Stimulated activated CD4-positive, alpha-beta T cell treated with anti-CD3 and anti-CD28 coated beads, Interleukin-12 subunit alpha, Interleukin-12 subunit beta, amount 100 ng/mL, for 48 hours (primary cell): ENCODE data around the gene SOCS6.
"Not testable (repeated sequence)": the region's sequence is repeated elsewhere in the genome, so short reads cannot be mapped to it uniquely, and the experiment has no call there.

Experiments
- DNase-seq, 3 donors: peaks; one replicate each; pipeline ENCODE4 v3.0.0-alpha.2; 2020; ENCODE audit warnings: low read depth in 2 of 3, low spot score in 1 of 3

SOCS6 gene

DNA sequence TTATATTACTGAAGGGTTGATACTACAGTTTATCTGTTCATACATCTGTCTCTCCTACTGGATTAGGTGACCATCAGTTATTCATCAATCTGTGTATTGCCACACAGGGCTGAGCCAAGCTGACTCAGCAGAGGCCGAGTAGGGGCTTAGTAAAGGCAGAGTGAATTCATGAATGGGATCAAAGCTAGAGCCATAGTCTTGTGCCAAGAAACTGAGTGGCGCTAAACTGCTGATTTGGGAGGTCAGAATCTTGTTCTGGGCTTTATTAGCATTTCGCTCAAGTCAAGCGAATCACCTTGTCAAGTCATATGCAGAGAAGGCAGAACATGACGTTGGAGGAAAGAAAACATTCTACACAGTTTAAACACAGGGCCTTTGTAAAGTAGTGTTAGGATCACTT lies 34.1 kb downstream of the SOCS6 start:
- DNase-seq, result no peak

DNA sequence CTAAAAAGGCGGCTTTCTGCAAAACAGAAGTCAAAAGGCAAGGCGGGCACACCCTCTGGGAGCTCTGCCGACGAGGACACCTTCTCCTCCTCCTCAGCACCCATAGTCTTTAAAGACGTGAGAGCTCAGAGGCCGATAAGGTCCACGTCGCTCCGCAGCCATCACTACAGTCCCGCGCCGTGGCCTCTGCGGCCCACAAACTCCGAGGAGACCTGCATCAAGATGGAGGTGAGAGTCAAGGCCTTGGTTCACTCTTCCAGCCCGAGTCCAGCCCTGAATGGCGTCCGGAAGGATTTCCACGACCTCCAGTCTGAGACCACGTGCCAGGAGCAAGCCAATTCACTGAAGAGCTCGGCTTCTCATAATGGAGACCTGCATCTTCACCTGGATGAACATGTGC lies 36.1 kb downstream of the SOCS6 start:
- no peak for DNase-seq

DNA sequence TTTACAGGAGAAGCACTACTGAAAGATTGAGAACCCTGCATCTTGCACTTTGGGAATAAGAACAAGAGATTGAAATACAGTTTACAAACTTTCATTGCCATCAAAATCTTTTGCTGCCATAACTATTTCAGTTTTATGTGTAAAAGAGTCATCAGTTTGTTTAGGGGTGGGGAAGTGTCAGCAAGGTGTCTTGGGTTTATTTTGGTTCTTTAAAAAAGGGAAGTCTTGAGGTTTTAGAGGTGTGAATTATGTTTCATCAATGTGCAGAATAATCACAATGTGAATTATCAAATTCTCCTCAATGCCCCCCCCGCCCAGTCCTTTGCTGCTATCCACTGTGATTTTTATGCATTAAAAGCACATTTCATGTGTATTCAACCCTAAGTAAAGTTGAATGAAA lies 37.4 kb downstream of the SOCS6 start:
- no peak for DNase-seq

GRCh38 chr18:70328169-70328568 lies 39.3 kb downstream of the SOCS6 start:
- no peak for DNase-seq

DNA sequence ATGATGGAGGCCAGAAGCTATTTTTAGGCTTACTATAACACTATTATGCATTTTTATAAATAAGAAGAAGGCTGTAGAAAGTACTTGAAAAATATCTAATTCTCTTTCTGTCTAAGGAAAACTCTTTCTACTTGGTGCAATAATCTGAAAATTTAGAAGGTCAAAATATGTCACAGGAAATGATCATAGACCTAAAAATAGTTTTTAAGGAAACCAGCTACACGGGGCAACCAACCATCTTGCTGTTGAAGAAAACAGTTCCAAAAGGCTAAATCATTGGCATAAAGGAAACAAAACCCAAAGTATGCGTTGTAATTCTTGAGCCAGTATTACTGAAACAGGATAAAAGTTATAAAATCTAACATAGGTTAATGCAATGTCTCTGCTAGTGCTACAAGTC lies 40.2 kb downstream of the SOCS6 start:
- no peak for DNase-seq

GRCh38 chr18:70330887-70331286 lies 42.0 kb downstream of the SOCS6 start:
- DNase-seq, result no peak

- no peak for DNase-seq
Observed at GRCh38 chr18:70331456-70332097, 42.7 kb downstream of the SOCS6 start.

DNA sequence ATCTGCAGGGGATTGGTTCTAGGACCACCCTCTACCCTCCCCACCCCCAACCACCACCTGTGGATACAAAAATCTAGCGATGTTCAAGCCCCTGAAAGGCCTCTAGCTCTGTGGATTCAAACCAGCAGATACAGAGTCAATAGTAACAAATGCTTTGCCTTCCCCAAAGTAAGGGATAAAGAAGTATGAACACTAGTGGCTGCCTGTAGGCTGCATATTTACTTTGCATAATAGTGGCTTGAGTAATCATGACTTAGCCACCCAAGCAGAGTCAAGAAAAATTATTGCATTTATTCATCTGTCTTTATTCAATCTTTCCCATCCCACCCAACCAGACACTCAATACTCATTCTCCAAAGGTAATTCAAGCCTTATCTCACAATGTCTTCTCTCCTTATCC lies 43.8 kb downstream of the SOCS6 start:
- no peak for DNase-seq

- no peak for DNase-seq
Observed at GRCh38 chr18:70333316-70333715, 44.5 kb downstream of the SOCS6 start.

DNA sequence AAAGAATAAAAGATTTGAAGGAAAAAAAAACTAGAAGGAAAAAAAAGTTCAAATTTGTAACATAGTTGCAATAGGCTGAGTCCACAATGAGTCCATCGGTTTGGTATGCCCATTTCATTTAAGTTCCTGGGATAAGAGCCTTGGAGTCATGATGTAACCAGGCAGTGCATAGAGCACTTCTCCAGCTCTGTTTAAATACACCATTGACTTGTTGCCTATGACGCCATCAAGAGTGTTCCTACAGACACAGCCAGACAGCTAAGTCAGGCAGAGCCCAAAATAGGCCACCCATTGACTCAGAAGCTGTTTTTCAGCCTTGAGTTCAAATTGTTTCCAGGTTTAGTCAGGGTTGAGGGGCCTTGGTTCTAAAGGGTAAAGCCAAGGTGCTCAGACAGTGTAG lies 44.9 kb downstream of the SOCS6 start:
- no peak for DNase-seq

- DNase-seq, result no peak
Observed at GRCh38 chr18:70334264-70334663, 45.4 kb downstream of the SOCS6 start.

- DNase-seq, result no peak
Observed at GRCh38 chr18:70334728-70335329, 46.0 kb downstream of the SOCS6 start.

- DNase-seq, result no peak
Observed at GRCh38 chr18:70335892-70336726, 47.3 kb downstream of the SOCS6 start.

- DNase-seq, result no peak
Observed at GRCh38 chr18:70337139-70337972, 48.5 kb downstream of the SOCS6 start.

DNA sequence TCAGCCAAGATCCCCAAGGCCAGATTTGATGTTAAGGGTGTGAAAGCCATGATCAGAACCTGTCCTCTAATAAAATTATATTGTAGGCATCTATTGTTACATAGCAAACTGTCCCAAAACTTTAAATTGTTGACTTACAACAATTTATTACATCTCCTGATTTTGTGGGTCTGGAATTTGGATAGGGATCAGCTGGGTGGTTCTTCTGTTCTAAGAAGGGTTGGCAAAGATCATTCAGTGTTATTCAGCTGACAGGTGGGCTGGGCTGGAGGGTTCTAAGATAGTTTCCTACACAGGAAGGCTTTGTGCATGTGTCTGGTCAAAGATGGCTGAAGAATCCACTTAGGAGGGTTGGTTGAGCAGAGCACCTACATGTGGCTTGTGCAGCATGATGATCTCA lies 50.0 kb downstream of the SOCS6 start:
- DNase-seq, result no peak

- no peak for DNase-seq
Observed at GRCh38 chr18:70339915-70340314, 51.1 kb downstream of the SOCS6 start.

DNA sequence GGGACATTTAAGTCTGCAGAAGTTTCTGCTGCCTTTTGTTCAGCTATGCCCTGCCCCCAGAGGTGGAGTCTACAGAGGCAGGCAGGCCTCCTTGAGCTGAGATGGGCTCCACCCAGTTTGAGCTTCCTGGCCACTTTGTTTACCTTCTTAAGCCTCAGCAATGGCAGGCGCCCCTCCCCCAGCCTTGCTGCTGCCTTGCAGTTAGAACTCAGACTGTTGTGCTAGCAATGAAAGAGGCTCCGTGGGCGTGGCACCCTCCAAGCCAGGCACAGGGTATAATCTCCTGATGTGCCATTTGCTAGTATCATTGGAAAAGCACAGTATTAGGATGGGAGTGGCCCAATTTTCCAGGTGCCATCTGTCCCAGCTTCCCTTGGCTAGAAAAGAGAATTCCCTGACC lies 59.6 kb downstream of the SOCS6 start:
- not testable (repeated sequence) for DNase-seq

DNA sequence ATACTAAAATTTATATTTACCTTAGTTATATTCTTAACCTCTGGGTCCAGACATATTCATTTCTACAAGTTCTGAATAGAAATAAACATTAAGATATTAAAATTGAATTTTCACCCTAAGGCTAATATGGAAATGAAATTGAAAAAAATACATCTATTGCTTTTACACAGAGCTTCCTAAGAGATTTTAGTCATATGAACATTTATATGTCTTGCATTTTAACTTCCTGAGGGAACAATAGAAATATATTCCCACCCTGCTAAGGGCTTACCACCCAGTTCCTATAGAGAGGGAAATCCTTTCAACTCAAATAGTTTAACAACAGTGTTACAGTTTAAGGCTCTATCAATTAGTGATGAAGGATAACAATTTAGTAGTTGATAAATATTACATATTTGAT lies 60.5 kb downstream of the SOCS6 start:
- no peak for DNase-seq

DNA sequence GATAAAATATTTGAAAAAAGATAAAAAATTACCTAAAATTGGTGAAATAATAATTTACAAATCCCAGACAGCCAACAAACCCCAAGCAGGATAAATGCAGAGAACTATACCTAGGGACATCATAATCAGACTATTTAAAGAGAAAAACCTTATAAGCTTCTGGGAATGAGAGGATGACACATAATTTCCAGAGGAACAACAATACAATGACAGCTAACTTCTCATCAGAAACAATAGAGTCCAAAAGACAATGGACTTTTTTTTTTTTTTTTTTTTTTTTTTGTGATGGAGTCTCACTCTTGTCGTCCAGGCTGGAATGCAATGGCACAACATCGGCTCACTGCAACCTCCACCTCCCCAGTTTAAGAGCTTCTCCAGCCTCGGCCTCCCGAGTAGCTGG lies 65.2 kb downstream of the SOCS6 start:
- no peak for DNase-seq

DNA sequence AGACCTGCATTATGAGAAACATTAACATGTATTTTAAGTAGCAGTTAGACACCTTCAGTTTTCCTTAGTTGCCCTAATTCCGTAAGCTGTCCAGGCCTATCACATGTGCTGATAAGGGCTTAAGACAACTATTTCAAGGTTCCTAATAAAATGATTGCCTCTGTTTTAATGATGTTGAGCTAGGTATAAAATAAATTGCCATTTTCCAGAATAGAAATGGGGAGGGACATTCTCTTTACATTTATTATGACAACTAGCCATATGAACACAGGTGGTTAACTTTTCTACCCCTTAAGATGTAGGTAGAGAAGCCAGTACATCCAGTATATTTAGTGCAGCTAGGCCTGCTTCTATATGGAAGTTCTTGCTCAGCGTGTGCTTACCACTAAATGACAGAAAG lies 65.9 kb downstream of the SOCS6 start:
- no peak for DNase-seq

GRCh38 chr18:70355620-70356385 lies 67.0 kb downstream of the SOCS6 start:
- DNase-seq, result no peak
